ENCODE measurements around the gene DNAJC24. TPM values are rescaled to one million over a fixed set of nuclear protein-coding genes. Genes with fewer than 3 reads are reported as not detected.

DNAJC24 gene
- polyA plus RNA-seq, 1 donor from 2014 or later: 47.3 TPM

DNA sequence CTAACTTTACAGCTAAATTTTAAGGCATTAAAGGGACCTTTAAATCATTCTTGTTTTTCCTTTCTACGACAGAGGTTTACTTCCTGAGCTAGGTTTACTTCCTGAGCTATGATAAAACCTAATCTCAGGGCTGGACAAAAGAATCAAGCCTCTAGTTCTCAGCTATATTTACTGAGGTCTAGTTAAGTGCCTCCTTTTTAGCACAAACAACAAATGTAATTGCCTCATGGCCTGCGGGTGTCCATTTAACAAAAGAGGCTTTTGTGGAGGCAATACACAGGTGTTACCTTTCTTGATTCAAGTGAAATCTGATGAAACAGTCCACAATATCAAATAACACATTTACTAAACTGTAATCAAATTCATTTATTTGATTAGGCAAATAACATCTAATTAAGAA is 72.4 kb downstream of the DNAJC24 start:
- TF ChIP-seq RAD21 (conservative IDR thresholded peaks at IDR 0.05) (no peak), EZH2 (IDR thresholded peaks at IDR 0.05; ENCODE audit: borderline replicate concordance, insufficient read depth, low read length, poor library complexity, severe bottlenecking) (no peak), SMC3 (conservative IDR thresholded peaks at IDR 0.05; ENCODE audit: poor library complexity) (no peak)
- TF ChIP-seq, protein P1, sequence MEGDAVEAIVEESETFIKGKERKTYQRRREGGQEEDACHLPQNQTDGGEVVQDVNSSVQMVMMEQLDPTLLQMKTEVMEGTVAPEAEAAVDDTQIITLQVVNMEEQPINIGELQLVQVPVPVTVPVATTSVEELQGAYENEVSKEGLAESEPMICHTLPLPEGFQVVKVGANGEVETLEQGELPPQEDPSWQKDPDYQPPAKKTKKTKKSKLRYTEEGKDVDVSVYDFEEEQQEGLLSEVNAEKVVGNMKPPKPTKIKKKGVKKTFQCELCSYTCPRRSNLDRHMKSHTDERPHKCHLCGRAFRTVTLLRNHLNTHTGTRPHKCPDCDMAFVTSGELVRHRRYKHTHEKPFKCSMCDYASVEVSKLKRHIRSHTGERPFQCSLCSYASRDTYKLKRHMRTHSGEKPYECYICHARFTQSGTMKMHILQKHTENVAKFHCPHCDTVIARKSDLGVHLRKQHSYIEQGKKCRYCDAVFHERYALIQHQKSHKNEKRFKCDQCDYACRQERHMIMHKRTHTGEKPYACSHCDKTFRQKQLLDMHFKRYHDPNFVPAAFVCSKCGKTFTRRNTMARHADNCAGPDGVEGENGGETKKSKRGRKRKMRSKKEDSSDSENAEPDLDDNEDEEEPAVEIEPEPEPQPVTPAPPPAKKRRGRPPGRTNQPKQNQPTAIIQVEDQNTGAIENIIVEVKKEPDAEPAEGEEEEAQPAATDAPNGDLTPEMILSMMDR (IDR thresholded peaks at IDR 0.05; ENCODE audit: poor library complexity, severe bottlenecking): no peak
- H3K27ac ChIP-seq (ENCODE audit: low read length): no peak overlapping the region

DNA sequence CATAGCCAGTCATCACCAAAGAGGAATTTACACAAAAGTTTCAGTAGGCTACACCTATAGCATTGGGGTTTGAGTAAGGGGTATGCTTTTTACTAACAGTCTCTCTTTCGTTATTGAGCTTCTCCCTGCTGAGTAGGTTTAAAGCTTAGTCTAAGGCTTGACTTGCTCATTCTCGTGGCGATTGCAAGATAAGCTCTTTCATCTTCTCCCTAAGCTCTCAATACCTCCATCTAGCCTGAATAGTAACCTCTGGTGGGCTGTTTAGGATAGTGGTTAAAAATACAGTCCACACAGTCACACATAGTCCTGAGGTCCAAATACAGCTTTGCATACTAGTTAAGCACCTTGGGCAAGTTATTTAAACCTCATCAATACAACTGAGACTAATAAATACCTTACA is 74.1 kb downstream of the DNAJC24 start:
- no peaks in the 10 kb centered on the region for H3K9me3 ChIP-seq (ENCODE audit: low read length)
- H4K20me1 ChIP-seq (ENCODE audit: insufficient read depth): no peaks in the 10 kb centered on the region
- H3K9ac ChIP-seq (ENCODE audit: low read length): no peak overlapping the region
- no peak overlapping the region for H3K4me2 ChIP-seq (ENCODE audit: low read length)
- no peaks in the 10 kb centered on the region for H3K36me3 ChIP-seq (ENCODE audit: insufficient read depth, low read length)
- TF ChIP-seq TAF1 (IDR thresholded peaks at IDR 0.05; ENCODE audit: low read depth) (no peak), MXI1 (conservative IDR thresholded peaks at IDR 0.05; ENCODE audit: poor library complexity, severe bottlenecking) (no peak)
- no peaks in the 10 kb centered on the region for H3F3A ChIP-seq (ENCODE audit: insufficient read depth, low read length, poor library complexity, severe bottlenecking)
- H3K27ac ChIP-seq (ENCODE audit: low read length): no peak overlapping the region
- no peaks in the 10 kb centered on the region for H3K79me2 ChIP-seq (replicated peaks; ENCODE audit: insufficient read depth, low read length)
- no peaks in the 10 kb centered on the region for H3K9me2 ChIP-seq (ENCODE audit: insufficient read depth, low read length)
- H2AFZ ChIP-seq (ENCODE audit: low read depth, low read length): no peak overlapping the region
- no peaks in the 10 kb centered on the region for H3K27me3 ChIP-seq (ENCODE audit: insufficient read depth, low read depth, low read length)
- no peak overlapping the region for H3K4me3 ChIP-seq (ENCODE audit: low read length)

More for the DNA sequence above, 72.4 kb downstream of the DNAJC24 start:
- H2AFZ ChIP-seq (ENCODE audit: low read depth, low read length): no peak overlapping the region
- no peaks in the 10 kb centered on the region for H4K20me1 ChIP-seq (ENCODE audit: insufficient read depth)
- H3F3A ChIP-seq (ENCODE audit: insufficient read depth, low read length, poor library complexity, severe bottlenecking): no peaks in the 10 kb centered on the region
- no peaks in the 10 kb centered on the region for H3K27me3 ChIP-seq (ENCODE audit: insufficient read depth, low read depth, low read length)
- no peaks in the 10 kb centered on the region for H3K9me3 ChIP-seq (ENCODE audit: low read length)
- H3K4me3 ChIP-seq (ENCODE audit: low read length): no peak overlapping the region
- no peaks in the 10 kb centered on the region for H3K36me3 ChIP-seq (ENCODE audit: insufficient read depth, low read length)
- no peaks in the 10 kb centered on the region for H3K79me2 ChIP-seq (replicated peaks; ENCODE audit: insufficient read depth, low read length)
- H3K4me2 ChIP-seq (ENCODE audit: low read length): no peak overlapping the region
- H3K9me2 ChIP-seq (ENCODE audit: insufficient read depth, low read length): no peaks in the 10 kb centered on the region
- no peak overlapping the region for H3K9ac ChIP-seq (ENCODE audit: low read length)

DNA sequence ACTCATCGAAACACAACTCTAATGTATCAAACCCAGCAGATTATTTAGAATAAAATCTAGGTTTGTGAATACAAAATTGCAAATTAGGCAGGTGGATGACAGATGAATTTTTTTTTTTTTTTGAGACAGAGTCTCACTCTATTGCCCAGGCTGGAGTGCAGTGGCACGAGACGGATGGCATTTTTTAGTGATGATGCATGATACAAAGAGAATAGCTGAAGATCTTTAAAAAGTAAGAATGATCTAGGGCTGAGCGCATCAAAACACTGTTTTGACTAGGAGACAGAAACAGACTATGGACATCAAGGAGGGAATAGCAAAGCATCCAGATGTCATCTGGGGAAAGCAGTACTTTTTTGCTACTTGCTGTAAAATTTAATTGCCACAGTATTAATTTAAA is 76.0 kb downstream of the DNAJC24 start:
- no peaks in the 10 kb centered on the region for H3K9me2 ChIP-seq (ENCODE audit: insufficient read depth, low read length)
- H3F3A ChIP-seq (ENCODE audit: insufficient read depth, low read length, poor library complexity, severe bottlenecking): no peaks in the 10 kb centered on the region
- no peak overlapping the region for H3K9ac ChIP-seq (ENCODE audit: low read length)
- H3K27me3 ChIP-seq (ENCODE audit: insufficient read depth, low read depth, low read length): no peaks in the 10 kb centered on the region
- TF ChIP-seq EP300 (conservative IDR thresholded peaks at IDR 0.05; ENCODE audit: poor library complexity, severe bottlenecking) (no peak), TAF1 (IDR thresholded peaks at IDR 0.05; ENCODE audit: low read depth) (no peak), EZH2 (IDR thresholded peaks at IDR 0.05; ENCODE audit: borderline replicate concordance, insufficient read depth, low read length, poor library complexity, severe bottlenecking) (no peak), RAD21 (conservative IDR thresholded peaks at IDR 0.05) (no peak), POLR2AphosphoS5 (IDR thresholded peaks at IDR 0.05) (no peak), MXI1 (conservative IDR thresholded peaks at IDR 0.05; ENCODE audit: poor library complexity, severe bottlenecking) (no peak), SMC3 (conservative IDR thresholded peaks at IDR 0.05; ENCODE audit: poor library complexity) (no peak)
- TF ChIP-seq, protein P2, sequence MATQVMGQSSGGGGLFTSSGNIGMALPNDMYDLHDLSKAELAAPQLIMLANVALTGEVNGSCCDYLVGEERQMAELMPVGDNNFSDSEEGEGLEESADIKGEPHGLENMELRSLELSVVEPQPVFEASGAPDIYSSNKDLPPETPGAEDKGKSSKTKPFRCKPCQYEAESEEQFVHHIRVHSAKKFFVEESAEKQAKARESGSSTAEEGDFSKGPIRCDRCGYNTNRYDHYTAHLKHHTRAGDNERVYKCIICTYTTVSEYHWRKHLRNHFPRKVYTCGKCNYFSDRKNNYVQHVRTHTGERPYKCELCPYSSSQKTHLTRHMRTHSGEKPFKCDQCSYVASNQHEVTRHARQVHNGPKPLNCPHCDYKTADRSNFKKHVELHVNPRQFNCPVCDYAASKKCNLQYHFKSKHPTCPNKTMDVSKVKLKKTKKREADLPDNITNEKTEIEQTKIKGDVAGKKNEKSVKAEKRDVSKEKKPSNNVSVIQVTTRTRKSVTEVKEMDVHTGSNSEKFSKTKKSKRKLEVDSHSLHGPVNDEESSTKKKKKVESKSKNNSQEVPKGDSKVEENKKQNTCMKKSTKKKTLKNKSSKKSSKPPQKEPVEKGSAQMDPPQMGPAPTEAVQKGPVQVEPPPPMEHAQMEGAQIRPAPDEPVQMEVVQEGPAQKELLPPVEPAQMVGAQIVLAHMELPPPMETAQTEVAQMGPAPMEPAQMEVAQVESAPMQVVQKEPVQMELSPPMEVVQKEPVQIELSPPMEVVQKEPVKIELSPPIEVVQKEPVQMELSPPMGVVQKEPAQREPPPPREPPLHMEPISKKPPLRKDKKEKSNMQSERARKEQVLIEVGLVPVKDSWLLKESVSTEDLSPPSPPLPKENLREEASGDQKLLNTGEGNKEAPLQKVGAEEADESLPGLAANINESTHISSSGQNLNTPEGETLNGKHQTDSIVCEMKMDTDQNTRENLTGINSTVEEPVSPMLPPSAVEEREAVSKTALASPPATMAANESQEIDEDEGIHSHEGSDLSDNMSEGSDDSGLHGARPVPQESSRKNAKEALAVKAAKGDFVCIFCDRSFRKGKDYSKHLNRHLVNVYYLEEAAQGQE (IDR thresholded peaks at IDR 0.05; ENCODE audit: borderline replicate concordance): no peak
- TF ChIP-seq, protein P1 (IDR thresholded peaks at IDR 0.05; ENCODE audit: poor library complexity, severe bottlenecking): no peak
- H3K36me3 ChIP-seq (ENCODE audit: insufficient read depth, low read length): no peaks in the 10 kb centered on the region
- no peaks in the 10 kb centered on the region for H3K9me3 ChIP-seq (ENCODE audit: low read length)
- no peaks in the 10 kb centered on the region for H4K20me1 ChIP-seq (ENCODE audit: insufficient read depth)
- H3K4me2 ChIP-seq (ENCODE audit: low read length): no peak overlapping the region
- no peak overlapping the region for H2AFZ ChIP-seq (ENCODE audit: low read depth, low read length)
- H3K4me3 ChIP-seq (ENCODE audit: low read length): no peak overlapping the region
- no peak overlapping the region for H3K27ac ChIP-seq (ENCODE audit: low read length)
- H3K79me2 ChIP-seq (replicated peaks; ENCODE audit: insufficient read depth, low read length): no peaks in the 10 kb centered on the region
